GM12878 (cell line): ENCODE measurements around the gene RERE. TPM values are rescaled to one million over a fixed set of nuclear protein-coding genes. Genes with fewer than 3 reads are reported as not detected.
A peak's percentile ranks its signal among the peaks of the same experiment; 100 is the strongest.

Source experiments
- ATAC-seq: fragments of 200-7000 bp; cut with Tn5 transposase; 3 replicates; pipeline ENCODE4 v1.9.1; 2020; ENCODE audit warnings: mild to moderate bottlenecking, moderate library complexity
- BruUV-seq: library from RNA; stranded (reverse); fragments of 400-500 nt; replicated peaks from 2 replicates; lab custom pipeline; 2021; lab: Mats Ljungman, UMichigan
- CTCF ChIA-PET: fragments of 300-600 bp; sonication (Branson Sonifier 250); formaldehyde crosslinking; extraction: SDS; loops from one replicate; lab custom pipeline; 2021; ENCODE audit warnings: inconsistent platforms; lab: Yijun Ruan, JAX
- POLR2A ChIA-PET: fragments of 350-600 bp; formaldehyde crosslinking; extraction: SDS; loops from one replicate; lab custom pipeline; 2021; ENCODE audit warnings: inconsistent platforms; lab: Charles Lee
- RAD21 ChIA-PET: fragments of 300-600 bp; sonication (Branson Sonifier 250); formaldehyde crosslinking; loops from one replicate; lab custom pipeline; 2023; ENCODE audit warnings: antibody characterized with exemption; ENCODE audit not compliant: unreplicated experiment; lab: Charles Lee
- SMC1A ChIA-PET: fragments of 300-600 bp; sonication (Branson Sonifier 250); formaldehyde crosslinking; loops from one replicate; lab custom pipeline; 2023; ENCODE audit not compliant: unreplicated experiment, uncharacterized antibody; lab: Charles Lee
- DNase-seq: peaks from one replicate; pipeline ENCODE4 v3.0.0-alpha.2; 2011; ENCODE audit warnings: low read depth, low spot score
- FAIRE-seq: peaks from 3 replicates; lab custom pipeline; 2011; peaks lifted over from hg19 to GRCh38; lab: Jason Lieb, UNC
- H2AFZ ChIP-seq: 2 replicates; pipeline ENCODE4 v1.6.0; 2011; ENCODE audit warnings: low read depth, low read length, control low read depth; ENCODE audit not compliant: control insufficient read depth
- H3K27ac ChIP-seq: 2 replicates; pipeline ENCODE4 v1.5.1; 2011; ENCODE audit warnings: control low read depth; ENCODE audit not compliant: control insufficient read depth, insufficient read depth
- H3K27me3 ChIP-seq, 2 experiments: replicated peaks in 1 of 2; 2 replicates each; pipeline versions ENCODE4 v1.6.0 to v1.6.1; 2011; ENCODE audit warnings: low read length in 1 of 2; ENCODE audit not compliant: control insufficient read depth in 2 of 2, insufficient read depth in 2 of 2
- H3K36me3 ChIP-seq, 2 experiments: 2 replicates each; pipeline ENCODE4 v1.5.1; 2011; ENCODE audit warnings: low read length in 1 of 2; ENCODE audit not compliant: control insufficient read depth in 2 of 2, insufficient read depth in 2 of 2
- H3K4me1 ChIP-seq: 2 replicates; pipeline ENCODE4 v1.6.1; 2011; ENCODE audit warnings: mild to moderate bottlenecking, low read length, moderate library complexity, mixed read lengths; ENCODE audit not compliant: control insufficient read depth, insufficient read depth
- H3K4me2 ChIP-seq: 2 replicates; pipeline ENCODE4 v1.6.0; 2011; ENCODE audit warnings: control low read depth; ENCODE audit not compliant: control insufficient read depth, insufficient read depth
- H3K4me3 ChIP-seq: fragments of 200-600 bp; sonication (generic); 2 replicates; pipeline ENCODE4 v1.5.1; 2016
- H3K79me2 ChIP-seq: 2 replicates; pipeline ENCODE4 v1.6.0; 2011; ENCODE audit warnings: low read length; ENCODE audit not compliant: control insufficient read depth, insufficient read depth
- H3K9ac ChIP-seq: 2 replicates; pipeline ENCODE4 v1.8.0; 2011; ENCODE audit warnings: low read length, control low read depth, mixed read lengths; ENCODE audit not compliant: control insufficient read depth, insufficient read depth
- H3K9me3 ChIP-seq: replicated peaks from 3 replicates; pipeline ENCODE4 v1.5.1; 2011; ENCODE audit warnings: mild to moderate bottlenecking, low read length; ENCODE audit not compliant: control insufficient read depth, insufficient read depth
- H4K20me1 ChIP-seq: 2 replicates; pipeline ENCODE4 v1.6.0; 2011; ENCODE audit not compliant: control insufficient read depth, insufficient read depth
- CHD2 ChIP-seq: IDR thresholded peaks from 2 replicates; pipeline ENCODE4 v1.6.1; 2011; ENCODE audit warnings: low read depth, low read length, improper control_type of control experiment, borderline replicate concordance
- NFYB ChIP-seq: IDR thresholded peaks from 2 replicates; pipeline ENCODE4 v1.6.1; 2011; ENCODE audit warnings: low read depth, mild to moderate bottlenecking, low read length, improper control_type of control experiment, moderate library complexity; ENCODE audit not compliant: insufficient read depth
- PBX3 ChIP-seq: IDR thresholded peaks from 2 replicates; pipeline ENCODE4 v1.6.1; 2011; ENCODE audit warnings: mild to moderate bottlenecking, low read depth, low read length, moderate library complexity; ENCODE audit not compliant: insufficient replicate concordance
- SMAD1 ChIP-seq: fragments of 450-650 bp; IDR thresholded peaks from 2 replicates; pipeline ENCODE4 v1.6.1; 2018; ENCODE audit warnings: mild to moderate bottlenecking, low read depth; ENCODE audit not compliant: partially characterized antibody
- SUZ12 ChIP-seq: fragments of 200-600 bp; sonication (generic); IDR thresholded peaks from one replicate; pipeline ENCODE4 v1.6.1; 2018; ENCODE audit warnings: antibody characterized with exemption, mild to moderate bottlenecking; ENCODE audit not compliant: unreplicated experiment
- TAF1 ChIP-seq: IDR thresholded peaks from 2 replicates; pipeline ENCODE4 v1.6.1; 2011; ENCODE audit warnings: mild to moderate bottlenecking, low read depth, low read length, borderline replicate concordance
- TARDBP ChIP-seq: IDR thresholded peaks from 2 replicates; pipeline ENCODE4 v1.6.1; 2016; ENCODE audit warnings: borderline replicate concordance
- WGBS: methylation state at CpG from one replicate; pipeline ENCODE4 v1.1.6; 2016; ENCODE audit warnings: low lambda C conversion rate; ENCODE audit not compliant: insufficient replicate concordance, insufficient coverage; ENCODE audit errors: missing lambda C conversion rate; 5-methylcytosine and 5-hydroxymethylcytosine counted together
- in situ Hi-C: fragments of 300-500 bp; cut with MboI; formaldehyde crosslinking; loops from 9 replicates; pipeline ENCODE4 v1.14.3; 2018; ENCODE audit warnings: mixed read lengths
- intact Hi-C: fragments of 100-400 bp; cut with micrococcal nuclease; formaldehyde crosslinking; loops from one replicate; pipeline ENCODE4 v1.14.2; 2022; ENCODE audit not compliant: unreplicated experiment
- polyA plus RNA-seq, 11 experiments: library from polyadenylated mRNA; depleted of rRNA in 4 of 11; unstranded in 6 of 11; stranded (reverse) in 5 of 11; fragments of >200 nt; fragmentation: Nextera tagmentation in 4 of 11; fragmentation: Illumina TruSeq in 1 of 11; extraction: Ambion mirVana in 4 of 11; extraction: Trizol in 1 of 11; gene quantifications; 1 replicate in 1 of 11; 2 replicates in 10 of 11; pipeline versions ENCODE4 v1.2.1 to v1.2.3, GENCODE V29; 2011 to 2016; ENCODE audit warnings: inconsistent platforms in 2 of 11, missing spikeins in 2 of 11, low read depth in 1 of 11
- total RNA-seq, 4 experiments: library from RNA; depleted of rRNA in 3 of 4; stranded (reverse); fragments of >200 nt in 3 of 4; fragmentation: Illumina TruSeq in 1 of 4; extraction: Trizol in 1 of 4; gene quantifications; 2 replicates each; pipeline versions ENCODE4 v1.2.1 to v1.2.3, GENCODE V29; 2013 to 2021
- TF ChIP-seq, protein P1 (sequence below): IDR thresholded peaks from 2 replicates; pipeline ENCODE4 v1.6.1; 2011; ENCODE audit warnings: borderline replicate concordance, low read depth, mild to moderate bottlenecking, moderate library complexity, mixed read lengths, low read length; ENCODE audit not compliant: insufficient read depth; ENCODE audit errors: extremely low read length

Gene RERE
- total and polyA plus RNA-seq, 10 of the 15 experiments (the other 5 are each of a cell fraction or from before 2014, with no cell fraction given) = 5.2 to 60.5 (median 20.2) TPM

DNA sequence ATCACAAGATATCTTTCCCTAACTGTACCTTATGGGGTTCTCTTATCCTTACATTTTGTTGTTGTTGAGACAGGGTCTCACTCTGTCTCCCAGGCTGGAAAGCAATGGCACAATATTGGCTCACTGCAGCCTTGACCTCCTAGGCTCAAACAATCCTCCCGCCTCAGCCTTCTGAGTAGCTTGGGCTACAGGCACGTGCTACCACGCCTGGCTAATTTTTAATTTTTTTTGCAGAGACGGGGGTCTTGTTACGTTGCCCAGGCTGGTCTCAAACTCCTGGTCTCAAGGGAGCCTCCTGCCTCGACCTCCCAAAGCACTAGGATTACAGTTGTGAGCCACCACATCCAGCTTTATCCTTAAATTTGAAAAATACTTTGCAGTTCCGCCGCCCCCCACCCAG lies 10.4 kb downstream of the RERE start (continued):
- TF ChIP-seq, protein P1, sequence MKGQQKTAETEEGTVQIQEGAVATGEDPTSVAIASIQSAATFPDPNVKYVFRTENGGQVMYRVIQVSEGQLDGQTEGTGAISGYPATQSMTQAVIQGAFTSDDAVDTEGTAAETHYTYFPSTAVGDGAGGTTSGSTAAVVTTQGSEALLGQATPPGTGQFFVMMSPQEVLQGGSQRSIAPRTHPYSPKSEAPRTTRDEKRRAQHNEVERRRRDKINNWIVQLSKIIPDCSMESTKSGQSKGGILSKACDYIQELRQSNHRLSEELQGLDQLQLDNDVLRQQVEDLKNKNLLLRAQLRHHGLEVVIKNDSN = no peak
- TF ChIP-seq SUZ12 = no peak
- TF ChIP-seq PBX3 = no peak

- H3K4me1 ChIP-seq = no peaks in the 10 kb centered on the region
- ChIA-PET RAD21 (no interaction called here), POLR2A (no interaction called here), SMC1A (interaction anchor here (0.6 to 1.8 kb wide), 4 partner anchors 10 to 762 kb away, joined by 4 to 5 read pairs (median 4); no protein-coding TSS in a partner anchor), CTCF (no interaction called here)
- no peak overlapping the region for H3K9ac ChIP-seq
- intact Hi-C loops = no loop called here
- no peak overlapping the region for H3K4me2 ChIP-seq
- FAIRE-seq = peak; percentile 23
- no peaks in the 10 kb centered on the region for H4K20me1 ChIP-seq
- DNase-seq = no peak
- WGBS = 99% methylated on average over 5 of the region's 5 CpGs
- no peak overlapping the region for H3K4me3 ChIP-seq
- H3K36me3 ChIP-seq = peaks cover 0 to under 1% of the 10 kb centered on the region in 2 experiments; a peak in 1 of 4 replicates
- H3K27ac ChIP-seq = no peak overlapping the region
- ATAC-seq = no peak
- no peaks in the 10 kb centered on the region for H3K9me3 ChIP-seq
- TF ChIP-seq TARDBP (no peak), SMAD1 (no peak), TAF1 (no peak), NFYB (no peak), CHD2 (no peak)
- in situ Hi-C loops = no loop called here
- H3K27me3 ChIP-seq = no peaks in the 10 kb centered on the region
- H3K79me2 ChIP-seq = no peaks in the 10 kb centered on the region; the same call in none of the 2 replicates
- BruUV-seq = no TSS peak
- H2AFZ ChIP-seq = no peak overlapping the region
These were observed 17.0 kb downstream of the RERE start for GRCh38 chr1:8800416-8800815.
